OCI-LY7 (cell line): ENCODE results near the gene VAPB. TPM values are rescaled to one million over a fixed set of nuclear protein-coding genes. Genes with fewer than 3 reads are reported as not detected.

Experiments used
- BruUV-seq: library from RNA; stranded (reverse); fragments of 400-500 nt; replicated peaks from 2 replicates; lab custom pipeline; 2021; lab: Mats Ljungman, UMichigan
- CTCF ChIA-PET: fragments of 300-600 bp; sonication (Branson Sonifier 250); formaldehyde crosslinking; loops from one replicate; lab custom pipeline; 2022; ENCODE audit warnings: antibody characterized with exemption; ENCODE audit not compliant: unreplicated experiment; lab: Charles Lee
- POLR2A ChIA-PET: fragments of 300-600 bp; sonication (Branson Sonifier 250); formaldehyde crosslinking; loops from one replicate; lab custom pipeline; 2022; ENCODE audit warnings: antibody characterized with exemption; lab: Charles Lee
- DNase-seq: peaks from one replicate; pipeline ENCODE4 v3.0.0-alpha.2; 2015; ENCODE audit warnings: low spot score
- H2AFZ ChIP-seq: fragments of 200-600 bp; sonication (generic), shearing (Covaris generic); 2 replicates; pipeline ENCODE4 v1.6.1; 2014; ENCODE audit warnings: mild to moderate bottlenecking, antibody characterized with exemption, low read length, moderate library complexity
- H3K27ac ChIP-seq: fragments of 200-600 bp; sonication (generic); 2 replicates; pipeline ENCODE4 v1.5.1; 2014; ENCODE audit warnings: mixed run types, low read depth, mild to moderate bottlenecking, moderate library complexity, low read length, inconsistent platforms; ENCODE audit not compliant: poor library complexity, severe bottlenecking
- H3K36me3 ChIP-seq: fragments of 200-600 bp; sonication (generic); 2 replicates; pipeline ENCODE4 v1.6.1; 2014; ENCODE audit warnings: mild to moderate bottlenecking, antibody characterized with exemption, low read length, moderate library complexity, mixed read lengths; ENCODE audit not compliant: insufficient read depth
- H3K4me1 ChIP-seq: fragments of 200-600 bp; sonication (generic); 2 replicates; pipeline ENCODE4 v1.5.1; 2014; ENCODE audit warnings: mild to moderate bottlenecking, low read length; ENCODE audit not compliant: insufficient read depth, poor library complexity, severe bottlenecking
- H3K4me2 ChIP-seq: fragments of 200-600 bp; sonication (generic); 2 replicates; pipeline ENCODE4 v1.6.1; 2014; ENCODE audit warnings: mild to moderate bottlenecking, low read length
- H3K4me3 ChIP-seq: fragments of 200-600 bp; sonication (generic); 2 replicates; pipeline ENCODE4 v1.5.1; 2014; ENCODE audit warnings: mild to moderate bottlenecking, low read depth, low read length; ENCODE audit not compliant: poor library complexity, severe bottlenecking
- H3K79me2 ChIP-seq: fragments of 200-600 bp; sonication (generic); 2 replicates; pipeline ENCODE4 v1.6.1; 2016; ENCODE audit warnings: low read depth, mild to moderate bottlenecking, low read length, moderate library complexity, mixed read lengths; ENCODE audit not compliant: insufficient read depth
- H3K9me2 ChIP-seq: fragments of 200-600 bp; sonication (generic); 2 replicates; pipeline ENCODE4 v1.6.1; 2016; ENCODE audit warnings: mild to moderate bottlenecking, low read length, mixed read lengths; ENCODE audit not compliant: insufficient read depth
- H3K9me3 ChIP-seq: fragments of 200-600 bp; sonication (generic); 2 replicates; pipeline ENCODE4 v1.6.1; 2014; ENCODE audit warnings: mild to moderate bottlenecking, mixed run types, low read length, mixed read lengths
- H4K20me1 ChIP-seq: fragments of 200-600 bp; sonication (generic); 2 replicates; pipeline ENCODE4 v1.6.1; 2014; ENCODE audit warnings: mild to moderate bottlenecking, antibody characterized with exemption, low read length, moderate library complexity, mixed read lengths; ENCODE audit not compliant: insufficient read depth
- CTCF ChIP-seq: fragments of 200-600 bp; sonication (generic); conservative IDR thresholded peaks from 2 replicates; pipeline ENCODE4 v1.5.1; 2014; ENCODE audit warnings: mild to moderate bottlenecking, antibody characterized with exemption, low read length, moderate library complexity, mixed read lengths
- EZH2phosphoT487 ChIP-seq: fragments of 200-600 bp; sonication (generic); IDR thresholded peaks from 2 replicates; pipeline ENCODE4 v1.6.1; 2018; ENCODE audit warnings: low read depth, borderline replicate concordance, mild to moderate bottlenecking, mixed run types, antibody characterized with exemption, low read length, moderate library complexity, mixed read lengths
- intact Hi-C: fragments of 100-400 bp; cut with micrococcal nuclease; formaldehyde crosslinking; loops from one replicate; pipeline ENCODE4 v1.10.0; 2022; ENCODE audit not compliant: unreplicated experiment
- total RNA-seq, 2 experiments: library from RNA; depleted of rRNA in 1 of 2; stranded (reverse); fragments of >200 nt in 1 of 2; shearing (Covaris generic) in 1 of 2; gene quantifications; 2 replicates each; pipeline ENCODE4 v1.2.3, GENCODE V29; 2014 to 2022

The VAPB gene
- total RNA-seq, 2 experiments from 2014 or later = 13.3 to 43.2 TPM

GRCh38 chr20:58374027-58374850 is 14.8 kb upstream of the VAPB start:
- CTCF ChIA-PET = no interaction called here
- H3K27ac ChIP-seq = no peak overlapping the region
- no TSS peak for BruUV-seq
- DNase-seq = no peak
- no peaks in the 10 kb centered on the region for H3K9me2 ChIP-seq
- H3K4me3 ChIP-seq = no peak overlapping the region
- no peak overlapping the region for H3K4me2 ChIP-seq
- TF ChIP-seq EZH2phosphoT487 = no peak
- TF ChIP-seq CTCF = no peak
- H3K9me3 ChIP-seq = no peaks in the 10 kb centered on the region
- no peaks in the 10 kb centered on the region for H3K36me3 ChIP-seq
- H2AFZ ChIP-seq = no peak overlapping the region
- H3K4me1 ChIP-seq = no peaks in the 10 kb centered on the region
- no peaks in the 10 kb centered on the region for H3K79me2 ChIP-seq
- intact Hi-C loops = no loop called here
- POLR2A ChIA-PET = interaction anchor here (1.3 kb wide), 1 partner anchor 14 kb away, joined by 5 read pairs; no protein-coding TSS in a partner anchor
- no peaks in the 10 kb centered on the region for H4K20me1 ChIP-seq

DNA sequence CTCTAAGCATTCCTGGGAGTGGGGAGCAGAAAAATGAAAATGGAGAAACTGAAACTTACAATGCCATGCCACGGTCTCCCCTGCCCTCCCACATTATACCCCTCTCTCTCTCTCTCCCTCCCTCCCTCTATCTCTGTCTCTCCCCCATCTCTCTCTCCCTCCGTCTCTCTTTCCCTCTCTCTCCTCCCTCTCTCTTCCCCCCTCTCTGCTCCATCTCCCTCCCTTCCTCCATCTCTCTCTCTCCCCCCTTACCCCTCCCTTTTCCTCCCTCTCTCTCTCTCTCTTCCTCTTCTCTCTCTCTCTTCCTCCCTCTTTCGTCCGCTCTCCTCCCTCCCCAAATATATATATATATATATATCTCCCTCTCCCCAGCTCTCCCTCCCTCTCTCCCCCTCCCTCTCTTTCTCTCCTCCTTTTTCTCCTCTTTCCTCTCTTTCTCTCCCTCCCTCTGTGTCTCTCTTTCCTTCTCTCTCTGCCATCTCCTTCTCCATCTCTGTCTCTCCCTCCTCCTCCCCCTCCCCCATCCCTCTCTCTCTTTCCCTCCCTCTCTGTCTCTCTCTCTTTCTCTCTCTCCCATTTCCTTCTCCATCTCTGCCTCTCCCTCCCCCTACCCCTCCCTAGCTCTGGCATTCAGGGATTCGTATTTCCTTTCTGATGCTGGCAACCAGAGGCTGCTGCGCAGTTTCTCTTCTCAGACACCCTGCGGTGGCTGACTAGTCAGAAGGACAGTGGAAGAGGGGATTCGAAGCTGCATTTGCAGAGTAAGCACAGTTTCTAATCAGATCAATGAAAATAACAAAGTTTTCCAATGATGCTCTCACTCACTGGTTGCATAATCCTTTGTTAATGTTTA is 13.9 kb upstream of the VAPB start:
- no TSS peak for BruUV-seq
- H3K4me2 ChIP-seq = no peak overlapping the region
- CTCF ChIA-PET = no interaction called here

More for the DNA sequence above, 13.9 kb upstream of the VAPB start:
- Histone ChIP-seq H3K36me3 (no peaks in the 10 kb centered on the region), H3K4me3 (no peak overlapping the region), H3K9me3 (no peaks in the 10 kb centered on the region), H3K27ac (no peak overlapping the region), H3K4me1 (no peaks in the 10 kb centered on the region), H3K9me2 (no peaks in the 10 kb centered on the region), H4K20me1 (no peaks in the 10 kb centered on the region), H3K79me2 (no peaks in the 10 kb centered on the region), H2AFZ (no peak overlapping the region)
- DNase-seq = no peak
- intact Hi-C loops = no loop called here
- TF ChIP-seq CTCF (no peak), EZH2phosphoT487 (no peak)
- POLR2A ChIA-PET = interaction anchor here (0.8 to 1.3 kb wide), 2 partner anchors 13 to 59 kb away, joined by 5 to 8 read pairs; no protein-coding TSS in a partner anchor
